GM21737 (cell line): Measurements from ENCODE around the gene DBP.

Experiments used
- ATAC-seq: cut with Tn5 transposase; IDR thresholded peaks from one replicate; pipeline ENCODE4 v1.9.1; 2021; ENCODE audit warnings: mild to moderate bottlenecking, moderate library complexity; ENCODE audit not compliant: unreplicated experiment

The DBP gene

DNA sequence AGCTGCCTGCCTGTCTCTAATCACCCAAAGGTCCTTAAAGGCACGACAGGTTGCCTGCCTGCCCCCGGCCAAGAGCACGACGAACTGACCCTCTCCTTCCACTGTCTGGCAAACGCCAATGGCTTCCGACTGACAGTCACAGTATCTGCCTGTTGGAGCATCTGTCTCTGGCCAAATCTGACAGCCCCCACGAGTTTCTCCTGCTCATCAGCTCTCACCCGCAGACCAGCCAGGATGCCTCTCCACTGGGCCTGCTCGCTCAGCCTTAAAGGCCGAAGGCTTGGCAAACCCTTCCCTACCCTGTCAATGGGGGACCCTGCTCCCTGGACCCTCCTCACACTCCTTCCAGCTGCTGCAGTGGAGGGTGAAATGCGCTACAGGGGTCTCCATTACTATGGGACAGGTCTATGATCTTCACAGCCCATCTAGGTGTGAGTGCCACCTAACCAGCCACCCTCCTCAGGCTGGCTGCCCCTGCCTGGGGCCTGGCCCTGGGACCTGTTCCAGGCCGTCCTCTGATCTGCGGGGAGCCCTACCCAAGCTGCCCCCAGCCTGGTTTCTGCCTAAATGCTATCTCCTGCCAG lies 23.2 kb downstream of the DBP start:
- ATAC-seq = no peak

GRCh38 chr19:48613024-48613851 lies 23.9 kb downstream of the DBP start:
- ATAC-seq = no peak

- ATAC-seq = no peak
Measured at GRCh38 chr19:48611872-48612271, 25.3 kb downstream of the DBP start.

DNA sequence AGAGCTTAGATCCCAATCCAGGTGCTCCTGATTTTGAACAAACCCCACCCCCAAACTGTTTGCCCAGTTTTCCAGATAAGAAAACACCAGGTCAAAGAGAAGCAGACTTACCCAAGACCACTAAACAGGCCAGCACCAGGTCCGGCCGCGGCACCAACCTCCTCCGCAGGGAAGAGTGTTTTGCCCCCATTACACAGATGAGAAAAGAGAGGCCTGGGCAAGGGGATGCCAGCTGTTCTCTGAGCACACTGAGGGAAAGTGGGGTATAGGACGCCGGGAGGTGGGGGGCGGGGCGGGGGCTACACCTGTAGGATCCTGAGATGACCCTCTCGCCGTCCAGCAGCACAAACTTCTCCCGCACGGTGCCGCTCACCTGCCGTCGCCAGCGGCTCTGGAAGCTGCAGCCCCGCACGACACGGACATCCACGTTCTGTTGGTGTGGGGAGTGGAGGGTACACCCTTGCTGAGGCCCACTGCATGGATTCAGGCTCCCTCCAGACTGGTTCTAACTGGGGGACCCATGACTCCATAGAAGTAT lies 27.5 kb downstream of the DBP start:
- no peak for ATAC-seq

DNA sequence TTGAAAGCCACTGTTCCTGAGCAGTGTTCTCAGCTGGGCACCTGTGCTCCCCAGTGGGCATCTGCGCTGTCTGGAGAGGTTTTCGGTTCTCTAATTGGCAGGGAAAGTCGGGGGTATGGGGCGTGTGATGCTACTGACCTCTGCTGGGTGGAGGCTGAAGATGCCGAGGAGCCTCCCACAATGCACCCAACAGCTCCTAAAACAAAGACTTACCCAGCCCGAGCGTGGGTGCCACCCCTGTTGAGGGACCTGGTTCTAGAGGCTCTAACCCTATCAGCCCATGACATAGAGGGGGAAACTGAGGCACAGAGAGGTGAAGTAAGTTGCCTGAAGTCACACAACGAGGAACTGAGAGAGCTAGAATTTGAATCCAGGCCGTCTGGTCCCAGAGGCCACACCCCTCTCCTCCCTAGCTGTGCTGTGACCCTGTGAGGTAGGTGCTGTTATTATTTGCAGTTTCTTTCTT lies 28.3 kb downstream of the DBP start:
- no peak for ATAC-seq

- no peak for ATAC-seq
Measured at GRCh38 chr19:48607359-48607755, 29.8 kb downstream of the DBP start.

DNA sequence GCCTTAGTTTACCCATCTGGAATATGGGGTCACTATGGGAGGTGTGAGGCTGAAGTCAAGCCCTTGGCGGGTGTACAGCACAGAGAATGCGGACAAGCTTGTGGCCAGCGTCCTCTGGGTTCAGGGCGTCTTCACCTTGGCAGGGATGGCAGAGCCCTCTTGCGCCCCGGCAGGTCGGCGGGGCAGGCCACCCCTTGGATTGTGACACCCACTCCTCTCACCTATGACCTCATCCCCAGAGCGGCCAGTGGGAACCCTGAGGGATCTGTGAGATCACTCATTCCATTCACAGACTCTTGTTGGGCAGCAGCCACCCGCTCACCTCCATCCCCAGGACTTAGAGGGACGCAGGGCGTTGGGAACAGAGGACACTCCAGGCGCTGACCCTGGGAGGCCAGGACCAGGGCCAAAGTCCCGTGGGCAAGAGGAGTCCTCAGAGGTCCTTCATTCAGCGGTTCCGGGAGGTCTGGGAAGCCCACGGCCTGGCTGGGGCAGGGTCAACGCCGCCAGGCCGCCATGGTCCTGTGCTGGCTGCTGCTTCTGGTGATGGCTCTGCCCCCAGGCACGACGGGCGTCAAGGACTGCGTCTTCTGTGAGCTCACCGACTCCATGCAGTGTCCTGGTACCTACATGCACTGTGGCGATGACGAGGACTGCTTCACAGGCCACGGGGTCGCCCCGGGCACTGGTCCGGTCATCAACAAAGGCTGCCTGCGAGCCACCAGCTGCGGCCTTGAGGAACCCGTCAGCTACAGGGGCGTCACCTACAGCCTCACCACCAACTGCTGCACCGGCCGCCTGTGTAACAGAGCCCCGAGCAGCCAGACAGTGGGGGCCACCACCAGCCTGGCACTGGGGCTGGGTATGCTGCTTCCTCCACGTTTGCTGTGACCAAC lies 30.5 kb downstream of the DBP start, which contains the start of gene SPACA4:
TSS of gene SPACA4 (plus strand) at position 280 of the 896 bp plus-strand sequence. CDS start at position 517, 237 bp downstream.
- ATAC-seq = no peak

DNA sequence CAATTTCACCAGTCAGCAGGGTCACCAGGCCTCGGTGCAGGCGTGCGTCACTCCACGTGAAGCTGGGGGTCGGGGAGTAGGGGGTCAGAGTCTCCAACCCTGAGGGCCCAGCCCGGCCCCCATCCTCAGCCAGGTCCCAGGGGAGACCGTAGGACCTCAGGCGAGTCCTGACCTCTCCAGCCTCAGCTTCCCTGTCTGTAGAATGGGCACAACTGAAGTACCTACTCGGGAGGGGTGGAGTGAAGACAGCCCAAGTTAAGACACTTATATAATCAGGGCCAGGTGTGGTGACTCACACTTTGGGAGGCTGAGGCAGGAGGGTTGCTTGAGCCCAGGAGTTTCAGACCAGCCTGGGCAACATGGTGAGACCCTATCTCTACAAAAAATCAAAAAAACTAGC lies 33.3 kb downstream of the DBP start:
- no peak for ATAC-seq

DNA sequence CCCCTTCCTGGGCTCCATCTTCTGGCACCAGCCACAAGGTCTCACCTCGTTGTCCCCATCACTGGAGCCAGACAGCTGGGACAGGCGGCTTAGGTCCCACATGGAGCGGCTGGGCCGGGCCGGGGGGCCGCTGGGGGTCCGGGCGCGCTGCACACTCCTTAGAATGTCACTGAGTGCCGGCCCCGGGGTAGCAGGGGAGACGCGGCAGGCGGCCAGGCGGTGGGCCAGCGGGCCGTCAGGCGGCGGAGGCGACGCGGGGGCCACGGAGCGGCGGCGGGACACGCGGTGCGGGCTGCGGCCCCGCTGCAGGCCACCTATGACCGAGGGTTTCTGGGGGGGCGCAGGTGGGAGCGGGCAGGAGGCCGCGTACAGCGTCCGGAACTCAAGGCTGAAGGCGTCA lies 33.7 kb downstream of the DBP start:
- no peak for ATAC-seq

DNA sequence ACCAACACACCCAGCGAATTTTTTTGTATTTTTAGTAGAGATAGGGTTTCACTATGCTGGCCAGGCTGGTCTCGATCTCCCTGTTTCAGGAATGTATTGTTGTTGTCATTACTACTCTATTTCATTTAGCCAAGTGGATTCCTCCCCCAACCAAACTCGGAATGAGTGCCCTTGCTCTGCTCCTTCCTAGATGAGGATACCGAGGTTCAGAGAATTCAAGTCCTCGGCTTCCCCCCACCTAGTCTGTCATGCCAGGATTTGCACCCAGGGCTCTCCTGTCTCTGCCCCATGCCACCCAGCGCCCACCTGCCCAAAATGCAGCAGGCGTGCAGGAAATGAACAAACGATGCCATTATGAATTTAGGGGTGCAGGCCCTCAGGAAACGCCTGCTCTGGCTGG lies 34.2 kb downstream of the DBP start:
- ATAC-seq = no peak

GRCh38 chr19:48600679-48601417 lies 36.3 kb downstream of the DBP start:
- ATAC-seq = no peak

- no peak for ATAC-seq
Measured at GRCh38 chr19:48598996-48599700, 38.0 kb downstream of the DBP start.

- ATAC-seq = no peak
Measured at GRCh38 chr19:48596679-48597465, 40.3 kb downstream of the DBP start.

- ATAC-seq = no peak
Measured at GRCh38 chr19:48596237-48596636, 40.9 kb downstream of the DBP start.

GRCh38 chr19:48595833-48596232 lies 41.3 kb downstream of the DBP start:
- ATAC-seq = no peak

GRCh38 chr19:48595171-48595570 lies 42.0 kb downstream of the DBP start:
- ATAC-seq = no peak

DNA sequence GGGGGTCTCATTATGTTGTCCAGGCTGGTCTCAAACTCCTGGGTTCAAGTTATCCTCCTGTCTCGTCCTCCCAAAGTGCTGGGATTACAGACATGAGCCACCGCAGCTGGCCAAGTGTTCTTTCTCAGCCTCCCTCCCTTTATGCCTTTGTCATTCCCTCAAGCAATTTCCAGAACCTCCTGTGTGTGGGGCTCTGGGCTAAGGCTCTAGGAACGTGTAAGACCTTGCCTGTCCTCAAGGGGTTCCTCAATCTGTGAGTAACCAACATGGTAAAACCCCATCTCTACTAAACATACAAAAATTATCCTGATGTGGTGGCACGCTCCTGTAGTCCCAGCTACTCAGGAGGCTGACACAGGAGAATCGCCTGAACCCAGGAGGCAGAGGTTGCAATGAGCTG lies 46.2 kb downstream of the DBP start:
- ATAC-seq = no peak

- no peak for ATAC-seq
Measured at GRCh38 chr19:48588670-48589401, 48.3 kb downstream of the DBP start.
